ENCODE results near the gene MFAP5. TPM values are rescaled to one million over a fixed set of nuclear protein-coding genes. Genes with fewer than 3 reads are reported as not detected.
"Not testable (repeated sequence)": the region's sequence is repeated elsewhere in the genome, so short reads cannot be mapped to it uniquely, and the experiment has no call there.

The MFAP5 gene
- total RNA-seq, 1 donor from 2014 or later, result 387 TPM

GRCh38 chr12:8637244-8637643, 25.4 kb downstream of the MFAP5 start:
- DNase-seq (ENCODE audit: low spot score), result no peak
- intact Hi-C loops (cut with DNase I), result no loop called here
- ATAC-seq, result peak; percentile 17

DNA sequence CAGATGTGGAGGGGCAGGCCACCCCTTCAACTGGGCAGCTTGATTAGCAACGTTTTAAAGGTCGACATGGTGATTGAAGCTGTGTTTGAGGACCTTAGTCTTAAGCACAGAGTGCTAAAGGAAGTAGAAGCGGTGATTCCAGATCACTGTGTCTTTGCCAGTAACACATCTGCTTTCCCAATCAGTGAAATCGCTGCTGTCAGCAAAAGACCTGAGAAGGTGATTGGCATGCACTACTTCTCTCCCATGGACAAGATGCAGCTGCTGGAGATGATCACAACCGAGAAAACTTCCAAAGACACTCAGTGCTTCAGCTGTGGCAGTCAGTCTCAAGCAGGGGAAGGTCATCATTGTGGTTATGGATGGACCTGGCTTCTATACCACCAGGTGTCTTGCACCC, 26.0 kb downstream of the MFAP5 start:
- ATAC-seq, result no peak
- no peak for DNase-seq (ENCODE audit: low spot score)
- intact Hi-C loops (cut with DNase I), result no loop called here

DNA sequence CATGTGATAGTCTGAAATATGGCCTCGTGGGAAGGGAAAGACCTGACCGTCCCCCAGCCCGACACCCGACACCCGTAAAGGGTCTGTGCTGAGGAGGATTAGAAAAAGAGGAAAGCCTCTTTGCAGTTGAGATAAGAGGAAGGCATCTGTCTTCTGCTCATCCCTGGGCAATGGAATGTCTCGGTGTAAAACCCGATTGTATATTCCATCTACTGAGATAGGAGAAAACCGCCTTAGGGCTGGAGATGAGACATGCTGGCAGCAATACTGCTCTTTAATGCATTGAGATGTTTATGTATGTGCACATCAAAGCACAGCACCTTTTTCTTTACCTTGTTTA, 26.6 kb downstream of the MFAP5 start:
- ATAC-seq; intact Hi-C loops (cut with DNase I); DNase-seq (ENCODE audit: low spot score): not testable (repeated sequence)

DNA sequence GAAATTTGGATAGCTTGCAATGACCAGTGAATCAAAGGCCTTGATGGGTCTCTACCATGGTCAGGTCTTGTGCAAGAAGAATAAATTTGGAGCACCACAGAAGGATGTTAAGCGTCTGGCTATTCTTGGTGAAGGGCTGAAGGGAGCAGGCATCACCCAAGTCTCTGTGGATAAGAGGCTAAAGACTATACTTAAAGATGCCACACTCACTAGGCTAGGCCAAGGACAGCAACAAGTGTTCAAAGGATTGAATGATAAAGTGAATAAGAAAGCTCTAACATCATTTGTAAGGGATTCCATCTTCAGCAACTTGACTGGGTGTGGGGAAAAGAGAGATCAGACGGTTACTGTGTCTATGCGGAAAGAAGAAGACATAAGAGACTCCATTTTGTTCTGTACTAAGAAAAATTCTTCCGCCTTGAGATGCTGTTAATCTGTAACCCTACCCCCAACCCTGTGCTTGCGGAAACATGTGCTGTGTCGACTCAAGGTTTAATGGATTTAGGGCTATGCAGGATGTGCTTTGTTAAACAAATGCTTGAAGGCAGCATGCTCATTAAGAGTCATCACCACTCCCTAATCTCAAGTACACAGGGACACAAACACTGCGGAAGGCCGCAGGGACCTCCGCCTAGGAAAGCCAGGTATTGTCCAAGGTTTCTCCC, 27.2 kb downstream of the MFAP5 start:
- DNase-seq (ENCODE audit: low spot score); ATAC-seq; intact Hi-C loops (cut with DNase I): not testable (repeated sequence)

DNA sequence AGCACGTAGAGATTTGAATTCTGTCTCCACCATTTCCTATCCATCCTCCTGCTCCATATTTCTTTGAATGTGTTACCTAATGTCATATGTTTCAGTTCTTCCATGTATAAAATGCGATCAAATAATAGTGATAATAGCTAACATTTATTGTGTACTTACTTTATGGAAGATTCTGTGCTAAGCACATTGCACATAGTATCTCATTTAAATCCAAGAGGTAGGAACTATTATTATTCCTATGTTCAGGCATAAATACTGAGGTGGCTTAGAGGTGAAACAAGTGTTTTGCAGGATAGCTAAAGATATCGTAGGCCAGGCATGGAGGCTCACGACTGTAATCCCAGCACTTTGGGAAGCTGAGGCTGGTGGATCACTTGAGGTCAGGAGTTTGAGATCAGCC, 32.5 kb downstream of the MFAP5 start:
- intact Hi-C loops (cut with DNase I), result no loop called here
- ATAC-seq (no peak), DNase-seq (ENCODE audit: low spot score) (no peak)

DNA sequence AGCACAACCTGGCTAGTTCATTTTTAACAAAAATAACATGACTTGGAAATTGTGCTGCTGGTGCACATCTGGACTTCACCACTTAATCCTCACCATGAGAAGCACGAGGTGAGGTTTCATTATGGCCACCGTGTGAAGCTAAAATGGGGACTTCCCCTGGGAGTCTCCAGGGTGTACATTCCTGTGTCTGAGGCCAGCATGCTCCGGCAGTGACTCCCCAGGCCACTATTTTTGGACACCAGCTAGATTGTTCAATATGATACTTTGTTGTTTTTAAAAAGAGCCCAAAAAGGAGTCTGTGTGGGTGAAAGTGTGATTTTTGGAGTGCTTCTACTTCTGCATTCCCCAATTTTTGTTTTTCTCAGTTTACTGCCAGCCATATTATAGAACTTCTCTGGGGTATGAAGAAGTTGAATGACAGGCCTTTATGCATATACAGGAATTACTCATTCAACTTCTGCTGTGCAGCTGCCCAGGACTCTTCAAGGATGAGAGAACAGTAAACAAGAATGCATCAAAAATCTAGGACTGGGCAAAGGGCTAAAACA, 33.1 kb downstream of the MFAP5 start:
- ATAC-seq, result no peak

GRCh38 chr12:8628731-8629130, 33.9 kb downstream of the MFAP5 start:
- no peak for ATAC-seq
- intact Hi-C loops (cut with DNase I), result no loop called here
- no peak for DNase-seq (ENCODE audit: low spot score)

More for the DNA sequence above, 33.1 kb downstream of the MFAP5 start:
- intact Hi-C loops (cut with DNase I), result no loop called here
- no peak for DNase-seq (ENCODE audit: low spot score)

DNA sequence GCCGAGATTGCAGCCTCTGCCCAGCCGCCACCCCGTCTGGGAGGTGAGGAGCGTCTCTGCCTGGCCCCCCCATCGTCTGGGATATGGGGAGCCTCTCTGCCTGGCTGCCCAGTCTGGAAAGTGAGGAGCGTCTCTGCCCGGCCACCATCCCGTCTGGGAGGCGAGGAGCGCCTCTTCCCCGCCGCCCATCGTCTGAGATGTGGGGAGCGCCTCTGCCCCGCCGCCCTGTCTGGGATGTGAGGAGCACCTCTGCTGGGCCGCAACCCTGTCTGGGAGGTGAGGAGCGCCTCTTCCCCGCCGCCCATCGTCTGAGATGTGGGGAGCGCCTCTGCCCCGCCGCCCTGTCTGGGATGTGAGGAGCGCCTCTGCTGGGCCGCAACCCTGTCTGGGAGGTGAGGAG, 37.9 kb downstream of the MFAP5 start:
- intact Hi-C loops (cut with DNase I); DNase-seq (ENCODE audit: low spot score); ATAC-seq: not testable (repeated sequence)

DNA sequence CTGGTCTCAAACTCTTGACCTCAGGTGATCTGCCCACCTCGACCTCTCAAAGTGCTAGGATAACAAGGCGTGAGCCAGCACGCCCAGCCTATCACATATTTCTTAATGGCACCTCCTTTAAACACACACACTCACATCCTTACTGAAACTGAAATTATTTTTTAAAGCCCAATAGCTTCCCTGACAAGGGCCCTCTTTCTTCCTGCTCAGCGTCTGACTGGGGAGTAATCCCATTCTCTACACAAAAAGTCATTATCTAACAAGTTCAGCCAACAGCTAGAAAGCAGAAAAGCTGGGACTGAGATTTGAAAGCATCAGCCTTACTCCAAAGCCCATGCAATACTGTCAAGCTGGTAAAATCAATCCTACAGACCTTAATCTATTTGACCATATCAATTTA, 40.0 kb downstream of the MFAP5 start:
- intact Hi-C loops (cut with DNase I), result no loop called here
- no peak for ATAC-seq
- no peak for DNase-seq (ENCODE audit: low spot score)

- intact Hi-C loops (cut with DNase I), result no loop called here
- DNase-seq (ENCODE audit: low spot score), result no peak
- ATAC-seq, result no peak
Observed at GRCh38 chr12:8615206-8615605, 47.4 kb downstream of the MFAP5 start.

- DNase-seq (ENCODE audit: low spot score); ATAC-seq; intact Hi-C loops (cut with DNase I): not testable (repeated sequence)
Observed at GRCh38 chr12:8613881-8614280, 48.7 kb downstream of the MFAP5 start.

- no peak for DNase-seq (ENCODE audit: low spot score)
- no peak for ATAC-seq
- intact Hi-C loops (cut with DNase I), result no loop called here
Observed at GRCh38 chr12:8612629-8613028, 50.0 kb downstream of the MFAP5 start, which contains the start of gene AICDA. AICDA (minus strand) TSS chr12:8612859; CDS start chr12:8612767, 92 bp downstream.

DNA sequence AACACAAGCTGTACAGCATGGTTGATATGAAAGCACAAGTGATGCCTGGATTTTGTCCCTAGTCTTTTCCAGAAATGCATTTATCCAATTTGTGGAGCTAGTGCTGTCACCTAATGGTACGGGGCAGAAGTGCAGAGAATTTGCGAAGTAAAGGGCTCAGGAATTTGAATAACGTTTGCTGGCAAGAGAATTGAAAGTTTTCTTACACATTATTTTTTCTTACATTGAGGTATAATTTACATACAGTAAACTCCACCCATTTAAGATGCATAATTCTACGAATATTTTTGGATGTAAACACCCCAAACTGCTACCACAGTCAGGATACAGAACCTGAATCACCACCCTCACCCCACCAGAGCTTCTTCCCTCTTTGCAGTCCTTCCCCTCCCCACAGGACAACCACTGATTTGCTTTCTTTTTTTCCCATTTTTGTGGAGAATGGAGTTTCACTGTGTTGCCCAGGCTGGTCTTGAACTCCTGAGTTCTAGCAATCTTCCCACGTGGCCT, 53.5 kb downstream of the MFAP5 start:
- peak; percentile 55 for ATAC-seq
- intact Hi-C loops (cut with DNase I), result loop anchor here (5.0 kb wide), 1 partner anchor 62 kb away; no protein-coding TSS in a partner anchor
- DNase-seq (ENCODE audit: low spot score), result no peak

- intact Hi-C loops (cut with DNase I), result loop anchor here (5.0 kb wide), 1 partner anchor 60 kb away; no protein-coding TSS in a partner anchor
- ATAC-seq (no peak), DNase-seq (ENCODE audit: low spot score) (no peak)
Observed at GRCh38 chr12:8606890-8607289, 55.7 kb downstream of the MFAP5 start.

DNA sequence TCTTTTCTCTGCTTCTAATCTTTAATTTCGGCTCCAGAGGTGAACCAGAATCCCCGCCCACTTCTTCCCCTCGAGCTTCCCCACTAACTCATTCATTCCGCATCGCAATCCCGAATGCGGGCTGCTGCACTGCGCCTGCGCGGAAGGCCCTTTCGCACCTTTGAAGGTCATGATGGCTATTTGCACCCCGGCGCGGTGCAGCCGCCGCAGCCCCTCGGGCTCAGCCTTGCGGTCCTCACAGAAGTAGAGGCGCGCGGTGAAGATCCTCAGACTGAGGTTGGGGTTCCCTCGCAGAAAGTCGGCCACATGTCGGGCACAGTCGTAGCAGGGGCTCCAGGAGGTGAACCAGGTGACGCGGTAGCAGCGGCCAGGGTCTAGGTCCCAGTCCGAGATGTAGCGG, 57.6 kb downstream of the MFAP5 start:
- ATAC-seq, result no peak
- intact Hi-C loops (cut with DNase I), result loop anchor here (5.0 kb wide), 1 partner anchor 58 kb away; no protein-coding TSS in a partner anchor
- no peak for DNase-seq (ENCODE audit: low spot score)

DNA sequence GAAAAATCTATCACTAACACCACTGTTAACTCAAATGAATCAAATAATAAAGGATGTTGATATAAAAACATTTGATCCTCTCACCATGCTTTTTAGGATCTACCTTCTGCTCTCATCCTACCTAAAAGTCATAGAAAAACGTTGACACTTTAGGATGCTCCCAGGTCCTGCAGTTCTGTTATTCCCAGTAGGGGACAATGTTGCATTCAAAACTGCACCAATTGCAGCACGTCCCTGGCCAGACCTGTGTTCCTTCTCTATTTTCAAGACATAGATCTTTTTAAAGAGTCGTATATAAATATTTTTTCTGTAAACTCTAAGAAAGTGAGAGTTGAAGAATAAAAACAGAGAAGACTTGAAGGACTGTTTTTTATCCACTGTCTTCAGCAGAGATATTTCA, 58.8 kb downstream of the MFAP5 start:
- ATAC-seq, result no peak
- DNase-seq (ENCODE audit: low spot score), result no peak
- intact Hi-C loops (cut with DNase I), result no loop called here

DNA sequence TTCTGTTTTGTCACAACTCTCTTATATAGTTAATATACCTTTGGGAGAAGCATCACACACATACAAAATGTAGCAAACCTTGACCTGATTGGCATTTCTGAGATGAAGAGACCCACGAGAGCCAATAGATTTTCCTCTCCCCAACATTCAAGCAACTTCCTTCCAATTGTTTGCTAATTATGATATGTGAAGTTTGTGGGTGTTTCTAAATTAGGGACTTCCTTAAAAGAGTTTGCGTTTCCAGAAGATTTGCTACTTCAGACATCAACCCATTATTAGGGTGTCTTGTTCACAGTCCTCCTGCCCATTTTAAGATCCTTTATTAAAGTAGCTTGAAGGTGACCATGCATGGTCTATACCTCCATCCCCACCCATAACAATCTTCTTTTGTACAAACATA, 59.3 kb downstream of the MFAP5 start:
- DNase-seq (ENCODE audit: low spot score) (no peak), ATAC-seq (no peak)
- intact Hi-C loops (cut with DNase I), result no loop called here

- intact Hi-C loops (cut with DNase I), result no loop called here
- no peak for ATAC-seq
Observed at GRCh38 chr12:8596561-8596960, 66.1 kb downstream of the MFAP5 start.

More at GRCh38 chr12:8596561-8596960, 66.1 kb downstream of the MFAP5 start:
- no peak for DNase-seq (ENCODE audit: low spot score)

Data from sciatic nerve (tissue), 2 donors.